Activated CD8-positive, alpha-beta memory T cell treated with anti-CD3 and anti-CD28 coated beads, Interleukin-2, amount 50 U/mL, for 1 hour (primary cell): ENCODE data around the gene MAGI1.

Source experiments
- DNase-seq: peaks from one replicate; pipeline ENCODE4 v3.0.0-alpha.2; 2020; ENCODE audit errors: extremely low read depth

The MAGI1 gene

DNA sequence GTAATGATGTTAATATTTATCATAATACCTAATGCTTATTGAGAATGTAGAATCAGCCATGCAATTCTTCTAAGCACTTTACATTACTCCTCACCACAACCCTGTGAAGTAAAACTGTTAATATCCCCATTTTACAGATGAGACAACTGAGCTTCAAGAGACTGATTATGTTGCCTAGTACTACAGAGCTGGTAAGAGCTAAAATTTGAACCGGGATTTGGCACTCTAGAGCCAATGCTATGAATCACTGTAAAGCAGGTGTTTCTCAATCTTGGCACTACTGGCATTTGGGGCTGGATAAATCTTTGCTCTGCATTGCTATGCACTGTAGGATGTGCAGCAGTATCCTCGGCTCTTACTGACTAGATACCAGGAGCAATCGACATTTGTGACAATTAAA lies 367.7 kb downstream of the MAGI1 start:
- DNase-seq, result no peak

DNA sequence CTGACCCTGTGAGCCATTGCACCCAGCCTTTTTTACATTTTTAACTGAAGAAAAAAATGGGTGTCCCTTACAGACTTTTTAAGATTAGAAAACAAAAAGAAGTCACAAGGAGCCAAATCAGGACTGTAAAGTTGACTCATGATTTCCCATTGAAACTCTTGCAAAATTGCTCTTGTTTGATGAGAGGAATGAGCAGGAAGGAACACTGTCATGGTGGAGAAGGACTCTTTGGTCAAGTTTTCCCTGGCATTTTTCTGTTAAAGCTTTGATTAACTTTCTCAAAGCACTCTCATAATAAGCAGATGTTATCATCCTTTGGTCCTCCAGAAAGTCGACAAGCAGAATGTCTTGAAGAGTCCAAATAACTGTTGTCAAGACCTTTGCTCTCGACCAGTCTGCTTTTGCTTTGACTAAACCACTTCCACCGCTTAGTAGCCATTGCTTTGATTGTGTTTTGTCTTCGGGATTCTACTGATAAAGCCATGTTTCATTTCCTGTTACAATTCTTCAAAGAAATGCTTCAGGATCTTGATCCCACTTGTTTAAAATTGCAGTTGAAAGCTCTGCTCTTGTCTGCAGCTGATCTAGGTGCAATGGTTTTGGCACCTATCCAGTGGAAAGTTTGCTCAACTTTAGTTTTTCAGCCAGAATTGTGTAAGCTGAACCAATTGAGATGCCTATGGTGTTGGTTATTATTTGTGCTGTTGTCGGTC lies 369.4 kb downstream of the MAGI1 start:
- no peak for DNase-seq

DNA sequence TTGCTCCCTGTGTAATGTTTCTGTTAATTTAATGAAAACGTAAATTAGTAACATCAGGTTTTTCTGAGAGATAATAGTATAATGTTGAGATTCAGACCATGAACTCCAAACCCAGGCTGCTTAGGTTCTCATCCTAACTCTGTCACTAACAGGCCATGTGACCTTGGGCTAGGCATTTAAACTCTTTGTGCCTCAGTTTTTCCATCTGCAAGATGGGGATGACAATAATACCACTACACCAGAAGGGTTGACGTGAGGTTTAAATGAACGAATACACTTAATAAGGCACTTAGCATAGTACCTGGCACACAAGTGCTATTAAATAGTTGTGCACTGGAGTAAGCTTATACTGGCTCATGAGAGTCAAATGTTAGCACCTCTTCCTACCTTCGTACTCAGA lies 370.8 kb downstream of the MAGI1 start:
- no peak for DNase-seq

DNA sequence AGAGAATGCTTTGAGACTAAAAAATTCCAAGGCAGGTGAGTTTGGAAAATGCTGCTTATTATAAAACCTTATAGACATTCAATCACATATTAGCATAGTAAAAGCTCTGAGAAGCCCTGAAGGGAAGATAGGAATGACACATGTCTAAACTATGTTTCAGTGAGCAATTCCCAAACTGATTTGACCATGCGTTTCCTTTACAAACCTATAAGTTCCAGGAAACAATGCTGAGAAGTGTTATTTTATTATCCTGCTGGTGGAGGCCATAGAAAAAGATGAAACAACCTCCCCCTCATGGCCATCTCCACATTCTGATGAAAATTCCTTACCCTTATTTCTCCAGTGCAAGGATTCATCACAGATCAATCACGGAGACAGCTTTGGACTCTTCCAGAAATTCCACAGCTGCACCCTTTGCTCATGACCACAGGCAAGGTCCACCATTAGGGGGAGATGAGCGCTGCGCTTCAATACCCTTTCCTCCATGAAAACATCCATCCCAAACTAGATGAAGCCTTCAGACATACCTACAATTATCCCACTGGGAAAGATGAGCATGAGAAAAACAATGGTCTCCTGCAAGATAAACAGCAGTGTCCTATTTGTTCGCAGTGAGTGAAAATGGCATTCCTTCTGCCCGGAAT lies 372.1 kb downstream of the MAGI1 start:
- no peak for DNase-seq

DNA sequence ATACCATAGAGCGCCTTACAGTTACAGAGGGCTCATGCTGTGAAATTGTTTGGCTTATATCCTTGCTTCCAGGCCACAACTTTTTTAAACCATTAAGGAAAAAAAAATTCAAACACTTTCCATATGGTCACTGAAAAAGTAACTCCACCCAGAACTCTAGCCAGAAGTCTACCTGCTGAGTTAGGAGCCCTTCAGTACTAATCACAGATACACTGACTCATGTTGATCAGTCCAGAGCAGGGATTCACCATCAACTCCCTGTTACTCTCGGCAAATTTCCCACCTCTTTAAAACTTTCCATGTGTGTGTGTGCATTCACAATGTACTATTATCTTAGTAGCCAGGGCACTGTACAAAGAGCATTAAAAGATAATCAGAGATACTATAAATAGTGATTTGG lies 372.8 kb downstream of the MAGI1 start:
- no peak for DNase-seq

DNA sequence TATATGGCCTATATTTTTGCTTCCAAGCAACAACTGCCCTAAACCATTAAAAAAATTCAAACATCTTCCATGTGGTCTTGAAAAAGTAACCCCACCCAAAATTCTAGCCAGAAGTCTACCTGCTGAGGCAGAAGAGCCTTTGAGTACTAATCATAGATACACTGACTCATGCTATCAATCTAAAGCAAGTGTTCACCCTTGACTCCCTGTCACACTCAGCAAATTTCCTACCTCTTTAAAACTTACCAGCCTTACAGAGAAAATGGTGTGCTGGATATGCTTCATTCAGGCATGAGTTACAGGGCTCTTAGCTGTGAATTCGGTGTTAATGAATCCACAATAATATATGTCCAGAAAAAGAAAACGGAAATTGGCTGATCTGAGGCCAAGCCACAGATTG lies 373.8 kb downstream of the MAGI1 start:
- DNase-seq, result no peak

DNA sequence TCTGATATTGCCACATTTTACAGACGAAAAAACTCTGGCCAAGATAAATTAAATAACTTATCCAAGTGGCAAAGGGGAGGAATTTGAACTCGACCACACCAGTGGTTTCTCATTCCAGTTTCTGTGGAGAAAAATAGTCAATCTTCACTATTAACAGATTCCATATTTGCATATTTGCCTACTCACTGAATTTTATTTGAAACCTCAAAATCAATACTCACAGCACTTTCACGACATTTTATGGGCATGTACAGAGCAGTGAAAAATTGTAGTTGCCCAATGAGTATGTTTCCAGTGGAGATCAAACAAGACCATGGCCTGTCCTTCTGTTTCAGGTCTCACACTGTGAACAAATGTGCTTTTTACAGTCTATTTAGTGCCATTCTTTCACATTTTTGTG lies 374.3 kb downstream of the MAGI1 start:
- DNase-seq, result no peak

DNA sequence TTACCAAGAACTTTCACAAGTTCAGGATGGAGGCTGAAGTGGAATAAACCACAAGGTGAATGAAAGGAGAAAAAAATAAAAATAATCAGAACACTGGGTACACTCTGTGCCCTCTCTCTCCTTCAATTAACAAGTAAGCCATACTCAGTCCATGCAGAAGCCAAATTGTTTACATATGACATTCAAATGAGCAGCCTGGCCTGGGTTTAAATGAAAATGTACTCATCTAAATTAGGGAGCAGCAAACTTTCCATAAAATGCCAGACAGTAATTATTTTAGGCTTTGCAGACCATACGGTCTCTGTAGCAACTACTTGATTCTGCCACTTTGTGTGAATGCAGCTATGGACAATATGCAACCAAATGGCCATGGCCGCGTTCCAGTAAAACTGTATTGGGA lies 376.6 kb downstream of the MAGI1 start:
- no peak for DNase-seq

DNA sequence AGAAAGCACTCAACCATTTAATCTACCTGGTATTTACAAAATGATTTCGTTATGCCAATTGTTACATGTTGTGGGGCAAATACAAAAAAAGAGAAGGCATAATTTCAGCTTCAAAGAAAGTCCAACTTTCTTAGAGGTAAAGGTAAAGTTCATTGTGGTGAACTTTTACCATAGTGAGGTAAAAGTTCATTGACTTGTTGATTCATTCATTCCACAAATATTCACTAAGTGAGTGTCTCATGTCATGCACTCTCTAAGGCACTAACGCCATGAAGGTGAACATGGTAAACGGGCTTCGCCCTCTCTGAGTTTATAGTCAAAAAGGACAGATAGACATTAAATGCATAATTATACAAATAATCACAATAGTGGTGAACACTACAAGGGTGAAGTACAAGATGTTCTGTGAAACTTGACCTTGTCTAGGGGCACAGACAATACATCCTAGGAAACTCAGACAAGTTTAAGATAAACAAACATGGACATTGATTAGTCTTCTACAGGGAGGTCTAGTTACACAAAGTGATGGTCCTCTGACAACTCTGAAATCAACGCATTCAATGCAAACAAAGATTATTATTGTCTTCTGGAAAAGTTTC lies 378.6 kb downstream of the MAGI1 start:
- no peak for DNase-seq

DNA sequence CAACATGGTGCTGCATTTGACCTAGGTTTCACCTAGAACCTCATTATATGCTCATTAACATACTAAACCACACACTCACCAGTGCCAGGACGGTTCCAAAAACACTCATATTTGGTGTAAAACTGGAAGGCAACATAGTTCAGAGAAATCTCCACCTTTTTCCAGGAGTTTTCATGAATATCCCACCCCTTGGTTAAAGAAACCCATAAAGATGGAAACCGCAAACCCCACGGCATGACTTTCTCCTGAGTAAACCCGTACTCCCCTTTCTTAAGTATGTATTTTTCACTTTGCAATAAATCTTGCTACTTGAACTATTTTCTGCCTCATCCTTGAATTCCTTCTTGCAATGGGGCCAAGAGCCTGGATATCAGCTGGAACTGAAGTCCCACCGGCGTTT lies 379.3 kb downstream of the MAGI1 start:
- DNase-seq, result no peak

DNA sequence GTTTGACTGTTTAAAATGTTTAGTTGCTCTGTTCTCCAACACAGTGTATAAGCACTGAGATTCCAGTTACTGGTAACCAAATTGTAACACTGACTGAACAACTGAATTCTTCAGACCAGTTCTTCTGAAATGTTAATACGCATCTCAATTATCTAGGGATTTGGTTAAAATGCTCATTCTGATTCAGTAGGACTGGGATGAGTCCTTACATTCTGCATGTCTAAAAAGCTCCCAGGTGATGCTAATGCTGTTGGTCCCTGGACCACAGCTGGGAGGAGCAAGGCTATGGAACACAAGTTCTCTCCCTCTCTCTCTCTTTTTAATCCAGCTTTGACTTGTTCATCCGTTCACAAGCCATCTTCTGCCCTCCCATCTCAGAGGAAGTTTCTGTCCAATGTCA lies 380.3 kb downstream of the MAGI1 start:
- DNase-seq, result no peak

DNA sequence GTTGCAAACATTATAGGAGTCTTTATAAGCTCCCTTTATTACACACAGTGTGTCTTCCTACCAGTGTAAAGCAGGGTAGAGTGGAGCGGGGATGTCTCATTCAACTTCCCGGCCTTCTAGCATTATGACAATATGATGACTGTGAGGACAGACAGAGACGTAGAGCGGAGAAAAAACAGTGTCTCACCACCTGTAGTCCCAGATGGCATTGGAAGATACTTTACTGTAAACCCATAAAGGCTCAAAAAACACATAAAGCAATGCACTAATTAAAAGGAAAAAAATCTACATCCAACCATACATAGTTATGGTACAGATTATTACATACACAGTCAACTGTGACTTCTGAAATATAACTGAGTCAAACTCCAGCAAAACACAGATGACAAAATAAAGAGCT lies 383.7 kb downstream of the MAGI1 start:
- no peak for DNase-seq

DNA sequence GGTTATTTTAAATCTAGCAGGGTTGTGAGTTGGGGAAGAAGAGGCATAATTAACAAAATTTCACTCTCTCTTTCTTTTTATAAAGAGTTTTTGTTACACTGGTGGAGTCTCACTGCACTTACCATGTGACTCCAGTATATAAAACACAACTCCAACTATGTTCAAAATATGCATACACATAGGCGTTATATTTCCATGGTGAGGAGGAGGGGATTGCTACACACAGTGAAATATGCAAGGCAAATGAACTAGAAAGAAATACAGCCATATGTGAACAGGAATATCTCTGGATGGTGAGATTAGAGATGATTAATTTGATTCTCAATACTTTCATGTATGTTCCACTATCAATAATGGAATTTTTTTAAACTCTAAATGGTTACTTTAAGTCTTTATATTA lies 385.0 kb downstream of the MAGI1 start:
- DNase-seq, result no peak

DNA sequence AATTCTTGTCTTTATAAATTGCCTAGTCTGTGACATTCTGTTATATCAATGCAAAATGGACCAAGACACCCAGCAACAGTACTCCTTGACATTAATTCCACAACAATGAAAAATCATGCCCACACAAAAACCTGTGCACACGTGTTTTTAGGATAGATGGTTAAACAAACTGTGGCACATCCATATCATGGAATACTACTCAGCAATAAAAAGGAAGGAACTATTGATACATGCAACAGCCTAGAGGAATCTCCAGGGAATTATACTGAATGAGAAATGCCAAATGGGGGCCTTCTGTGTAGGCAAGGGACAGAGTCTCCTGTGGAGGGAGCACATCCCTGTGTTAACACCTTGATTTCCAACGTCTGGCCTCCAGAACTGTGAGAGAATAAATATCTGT lies 388.5 kb downstream of the MAGI1 start:
- DNase-seq, result no peak

DNA sequence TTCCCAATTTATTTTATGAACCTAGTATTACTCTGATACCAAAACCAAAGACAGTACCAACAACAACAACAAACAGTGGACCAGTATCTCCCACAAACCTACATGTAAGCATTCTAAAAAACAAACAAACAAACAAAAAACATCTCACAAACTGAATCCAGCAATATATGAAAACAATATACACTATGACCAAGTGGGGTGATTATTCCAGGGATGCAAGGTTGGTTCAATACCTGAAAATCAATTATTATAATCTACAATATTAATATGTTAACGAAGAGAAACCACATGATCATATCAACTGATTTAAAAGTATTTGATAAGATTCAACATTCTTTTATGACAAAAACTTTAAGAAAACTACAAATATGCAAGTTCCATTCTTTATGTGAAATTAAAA lies 391.3 kb downstream of the MAGI1 start:
- no peak for DNase-seq

DNA sequence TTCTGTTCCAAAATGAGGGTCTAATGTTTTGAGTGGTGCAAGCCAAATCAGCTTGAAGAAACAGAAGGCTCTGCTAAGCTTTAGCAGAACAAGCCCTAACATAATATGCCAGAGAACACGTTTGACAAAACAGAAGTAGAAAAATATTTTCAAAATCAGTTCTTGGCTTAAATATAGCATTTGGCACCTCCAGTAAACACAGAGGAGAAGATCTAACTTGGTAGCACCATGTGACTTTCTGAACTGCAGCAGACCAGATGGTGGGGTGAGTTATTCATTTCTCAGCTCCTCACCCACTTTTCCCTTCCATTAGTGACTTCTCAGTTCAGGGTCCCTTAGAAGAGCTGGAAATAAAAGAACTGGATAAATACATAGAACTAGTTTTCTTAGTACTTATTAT lies 395.8 kb downstream of the MAGI1 start:
- DNase-seq, result no peak

DNA sequence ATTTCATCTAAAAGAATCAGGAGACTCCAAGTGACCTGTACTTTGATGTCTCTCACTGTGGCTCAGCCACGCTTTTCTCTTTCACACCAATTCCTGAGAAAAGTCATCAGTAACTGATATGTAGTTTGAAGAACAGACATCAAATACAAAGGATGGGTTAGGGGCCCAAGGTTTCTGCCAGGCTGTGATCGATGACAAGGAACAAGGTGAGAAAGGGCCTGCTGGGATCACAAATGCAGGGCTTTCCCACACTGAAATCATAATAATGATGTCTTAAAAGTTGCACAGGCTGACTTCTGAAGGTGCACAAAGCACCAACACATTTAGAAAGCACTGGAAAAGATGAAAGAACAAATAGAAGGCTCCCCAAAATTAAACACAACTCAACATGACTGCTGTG lies 396.9 kb downstream of the MAGI1 start:
- DNase-seq, result no peak

DNA sequence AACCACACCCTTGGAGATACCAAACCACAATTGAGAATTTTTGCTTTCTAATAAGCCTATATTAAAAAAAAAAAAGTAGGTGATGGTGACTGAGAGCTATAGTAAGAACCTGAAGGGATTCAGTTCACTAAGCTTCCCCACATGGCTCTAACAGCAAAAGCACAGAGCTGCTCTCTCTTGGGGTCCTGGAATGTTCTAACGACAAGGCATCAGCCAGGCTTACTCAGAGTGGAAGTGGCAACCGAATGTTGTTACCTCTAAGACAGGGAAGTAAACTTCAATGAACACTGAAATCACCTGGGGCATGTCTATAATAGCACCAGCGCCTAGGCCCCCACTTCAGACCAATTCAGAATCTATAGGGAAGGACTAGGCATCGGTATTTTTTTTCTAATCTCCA lies 397.7 kb downstream of the MAGI1 start:
- no peak for DNase-seq

DNA sequence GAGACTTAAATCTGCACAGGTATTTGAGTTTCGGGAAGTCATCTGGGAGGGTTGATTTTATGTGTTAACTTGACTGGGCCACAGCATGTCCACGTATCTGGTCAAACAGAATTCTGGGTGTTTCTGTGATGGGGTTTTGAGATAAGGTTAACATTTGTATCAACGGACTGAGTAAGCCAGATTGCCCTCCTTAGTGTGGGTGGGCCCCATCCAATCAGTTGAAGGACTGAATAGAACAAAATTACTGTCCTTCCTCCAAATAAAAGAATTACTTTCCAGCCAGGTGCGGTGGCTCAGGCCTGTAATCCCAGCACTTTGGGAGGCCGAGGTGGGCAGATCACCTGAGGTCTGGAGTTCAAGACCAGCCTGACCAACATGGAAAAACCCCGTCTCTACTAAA lies 399.3 kb downstream of the MAGI1 start:
- DNase-seq, result no peak

DNA sequence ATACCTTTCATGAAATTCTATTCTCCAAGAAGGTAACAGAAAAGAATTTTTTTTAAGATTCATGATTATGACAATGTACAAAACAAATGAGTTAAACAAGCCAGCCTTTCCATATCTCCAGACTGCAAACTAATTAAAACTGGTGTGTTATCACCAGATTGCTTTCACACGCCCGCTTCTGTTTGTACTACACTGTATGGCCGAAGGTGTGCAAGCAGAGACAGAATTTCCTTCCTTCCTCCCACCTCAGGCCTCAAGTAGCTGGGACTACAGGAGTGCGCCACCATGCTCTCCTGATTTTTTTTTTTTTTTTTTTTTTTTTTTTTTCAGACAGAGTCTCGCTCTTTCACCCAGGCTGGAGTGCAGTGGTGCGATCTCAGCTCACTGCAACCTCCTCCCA lies 400.4 kb downstream of the MAGI1 start:
- DNase-seq, result no peak

DNA sequence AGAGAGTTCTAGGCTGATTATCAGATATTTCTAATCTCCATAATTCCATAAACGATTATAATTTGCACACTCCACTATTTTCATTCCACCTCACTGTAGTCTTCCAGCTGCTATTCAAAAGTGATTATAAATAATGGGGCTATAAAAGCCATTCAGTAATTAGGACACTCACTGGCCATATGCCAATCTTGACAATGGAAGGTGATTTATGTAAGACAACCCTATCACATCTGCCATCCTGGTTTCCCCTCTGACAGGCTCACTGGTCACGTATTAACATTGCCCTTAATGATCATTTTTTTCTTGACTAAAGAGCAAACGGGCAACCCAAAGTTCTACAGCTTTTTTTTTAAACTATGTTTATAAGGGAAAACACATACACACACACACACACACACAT lies 402.4 kb downstream of the MAGI1 start:
- DNase-seq, result no peak

DNA sequence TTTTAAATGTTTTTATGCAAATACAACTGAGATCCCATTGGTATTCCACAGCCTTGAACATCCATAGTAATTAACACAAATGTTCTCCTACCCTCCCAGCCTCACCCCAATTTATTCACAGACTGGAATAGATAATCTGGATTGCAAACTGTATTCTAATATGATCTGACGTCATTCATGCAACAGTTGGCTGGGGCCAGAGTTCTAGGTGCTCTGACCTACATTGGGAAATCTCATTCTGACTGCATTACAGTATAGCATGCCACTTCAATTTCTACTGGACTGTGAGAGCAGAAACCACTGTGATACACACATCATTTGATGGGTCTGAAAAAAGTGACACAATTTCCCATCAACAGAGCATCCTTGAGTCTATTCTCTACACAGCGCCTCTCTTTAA lies 403.1 kb downstream of the MAGI1 start:
- no peak for DNase-seq

DNA sequence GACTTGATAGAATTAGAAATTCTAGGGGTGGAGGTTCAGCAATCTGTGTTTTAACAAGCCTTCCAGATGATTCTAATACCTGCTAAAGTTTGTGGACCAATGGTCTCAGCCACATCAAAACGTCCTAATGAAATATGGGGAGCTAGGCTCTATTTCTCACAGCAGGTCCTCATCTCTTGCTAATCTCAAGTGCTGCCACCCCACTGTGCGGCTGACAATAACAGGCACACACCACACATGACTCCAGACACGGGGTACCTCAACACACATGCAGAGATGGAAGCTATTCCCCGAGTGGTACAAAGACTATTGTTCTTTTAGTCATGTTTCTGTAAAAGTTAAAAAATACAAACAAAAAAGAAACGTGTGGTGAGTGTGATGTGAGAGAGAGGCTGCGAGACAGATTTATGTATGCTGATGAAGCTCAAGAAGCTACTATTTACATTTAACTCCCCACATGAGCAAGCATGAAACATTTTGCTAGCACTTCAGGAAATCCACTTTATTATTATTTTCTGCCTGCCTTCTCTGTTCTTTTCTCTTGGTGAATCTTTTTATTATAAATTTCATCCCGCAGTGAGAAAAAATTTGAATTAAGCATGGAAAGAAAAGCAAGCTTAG lies 405.6 kb downstream of the MAGI1 start:
- DNase-seq, result no peak
